HCT116 (cell line): ENCODE measurements around the gene HSCB. TPM values are rescaled to one million over a fixed set of nuclear protein-coding genes. Genes with fewer than 3 reads are reported as not detected.
"Not testable (repeated sequence)": the region's sequence is repeated elsewhere in the genome, so short reads cannot be mapped to it uniquely, and the experiment has no call there.

ENCODE experiments used
- ATAC-seq: fragments of 200-7000 bp; cut with Tn5 transposase; 2 replicates; pipeline ENCODE4 v1.9.1; 2020; ENCODE audit warnings: mild to moderate bottlenecking, moderate library complexity
- BruUV-seq: library from RNA; stranded (reverse); fragments of 400-500 nt; replicated peaks from 2 replicates; lab custom pipeline; 2021; lab: Mats Ljungman, UMichigan
- CTCF ChIA-PET: fragments of 300-600 bp; sonication (Branson Sonifier 250); formaldehyde crosslinking; loops from one replicate; lab custom pipeline; 2021; ENCODE audit warnings: antibody characterized with exemption; lab: Charles Lee
- POLR2A ChIA-PET: fragments of 300-600, 350-600 bp; sonication (Branson Sonifier 250); formaldehyde crosslinking; loops from one replicate; lab custom pipeline; 2021; ENCODE audit warnings: antibody characterized with exemption; lab: Charles Lee
- RAD21 ChIA-PET, 2 experiments: fragments of 300-600 bp; sonication (Branson Sonifier 250); formaldehyde crosslinking; loops; one replicate each; lab custom pipeline; 2023; ENCODE audit warnings: low total read pairs in 2 of 2; ENCODE audit not compliant: uncharacterized antibody in 2 of 2, unreplicated experiment in 2 of 2, low non-redundant PET in 1 of 2; lab: Charles Lee
- DNase-seq: peaks from one replicate; pipeline ENCODE4 v3.0.0-alpha.2; 2010; ENCODE audit warnings: low read depth, low spot score
- H2AFZ ChIP-seq: fragments of 200-600 bp; shearing (Covaris generic), sonication (generic); 2 replicates; pipeline ENCODE4 v1.6.1; 2017; ENCODE audit warnings: low read depth, mixed run types, mixed read lengths, antibody characterized with exemption, low read length; ENCODE audit not compliant: poor library complexity, severe bottlenecking
- H3K27ac ChIP-seq: 2 replicates; pipeline ENCODE4 v1.5.1; 2012; ENCODE audit warnings: low read depth, low read length
- H3K27me3 ChIP-seq: fragments of 200-600 bp; sonication (generic); 2 replicates; pipeline ENCODE4 v1.6.1; 2016; ENCODE audit warnings: mixed run types, low read length, mixed read lengths; ENCODE audit not compliant: insufficient read depth
- H3K36me3 ChIP-seq, 2 experiments: fragments of 200-500 bp in 1 of 2; fragments of 200-600 bp in 1 of 2; sonication (Bioruptor generic) in 1 of 2; sonication (generic) in 1 of 2; 2 replicates each; pipeline versions ENCODE4 v1.5.1 to v1.6.1; 2014 to 2016; ENCODE audit warnings: low read length in 2 of 2, inconsistent platforms in 1 of 2, mixed read lengths in 1 of 2, mixed run types in 1 of 2; ENCODE audit not compliant: insufficient read depth in 2 of 2, control insufficient read depth in 1 of 2
- H3K4me1 ChIP-seq, 2 experiments: fragments of 200-600 bp in 1 of 2; sonication (generic) in 1 of 2; 2 replicates each; pipeline versions ENCODE4 v1.5.1 to v1.6.1; 2012 to 2017; ENCODE audit warnings: low read length in 2 of 2, inconsistent platforms in 1 of 2, mild to moderate bottlenecking in 1 of 2, mixed read lengths in 1 of 2, mixed run types in 1 of 2, moderate library complexity in 1 of 2; ENCODE audit not compliant: insufficient read depth in 2 of 2, control insufficient read depth in 1 of 2
- H3K4me2 ChIP-seq: fragments of 200-600 bp; sonication (generic); 2 replicates; pipeline ENCODE4 v1.6.1; 2017; ENCODE audit warnings: mixed run types, low read length, mixed read lengths
- H3K4me3 ChIP-seq, 2 experiments: fragments of 200-600 bp in 1 of 2; sonication (generic) in 1 of 2; replicated peaks in 1 of 2; 2 replicates each; pipeline ENCODE4 v1.5.1; 2011 to 2016; ENCODE audit warnings: low read length in 2 of 2, control low read depth in 1 of 2, low read depth in 1 of 2, mild to moderate bottlenecking in 1 of 2, mixed read lengths in 1 of 2, mixed run types in 1 of 2
- H3K79me2 ChIP-seq: fragments of 200-600 bp; sonication (generic); 2 replicates; pipeline ENCODE4 v1.6.1; 2017; ENCODE audit warnings: mild to moderate bottlenecking, mixed run types, low read length, moderate library complexity, mixed read lengths; ENCODE audit not compliant: insufficient read depth
- H3K9ac ChIP-seq: fragments of 200-600 bp; sonication (generic); 2 replicates; pipeline ENCODE4 v1.6.1; 2016; ENCODE audit warnings: low read length, mixed read lengths
- H3K9me2 ChIP-seq: fragments of 200-600 bp; sonication (generic), shearing (Covaris generic); 2 replicates; pipeline ENCODE4 v1.6.1; 2017; ENCODE audit warnings: mixed run types, mild to moderate bottlenecking, moderate library complexity; ENCODE audit not compliant: insufficient read depth
- H3K9me3 ChIP-seq, 2 experiments: fragments of 200-500 bp in 1 of 2; fragments of 200-600 bp in 1 of 2; sonication (Bioruptor generic) in 1 of 2; sonication (generic) in 1 of 2; 2 replicates each; pipeline ENCODE4 v1.6.1; 2014 to 2017; ENCODE audit warnings: low read length in 2 of 2, mixed read lengths in 2 of 2, inconsistent platforms in 1 of 2, low read depth in 1 of 2, mild to moderate bottlenecking in 1 of 2, mixed run types in 1 of 2, moderate library complexity in 1 of 2; ENCODE audit not compliant: control insufficient read depth in 1 of 2, insufficient read depth in 1 of 2
- H4K20me1 ChIP-seq: fragments of 200-600 bp; sonication (generic), shearing (Covaris generic); 2 replicates; pipeline ENCODE4 v1.6.1; 2017; ENCODE audit warnings: mixed run types, mild to moderate bottlenecking, moderate library complexity; ENCODE audit not compliant: insufficient read depth
- ATF3 ChIP-seq: IDR thresholded peaks from 2 replicates; pipeline ENCODE4 v1.6.1; 2012
- CBX3 ChIP-seq: IDR thresholded peaks from 2 replicates; pipeline ENCODE4 v1.6.1; 2012; ENCODE audit warnings: low read depth
- EGR1 ChIP-seq: IDR thresholded peaks from 2 replicates; pipeline ENCODE4 v1.6.1; 2012; ENCODE audit warnings: low read depth
- ELF1 ChIP-seq: IDR thresholded peaks from 2 replicates; pipeline ENCODE4 v1.6.1; 2012; ENCODE audit warnings: low read depth, borderline replicate concordance
- EZH2 ChIP-seq: fragments of 200-600 bp; sonication (generic); IDR thresholded peaks from 2 replicates; pipeline ENCODE4 v1.6.1; 2017; ENCODE audit warnings: antibody characterized with exemption, mixed run types
- EZH2phosphoT487 ChIP-seq: fragments of 200-600 bp; IDR thresholded peaks from 2 replicates; pipeline ENCODE4 v1.6.1; 2018; ENCODE audit warnings: antibody characterized with exemption, borderline replicate concordance
- FOSL1 ChIP-seq: IDR thresholded peaks from 2 replicates; pipeline ENCODE4 v1.6.1; 2012; ENCODE audit warnings: low read depth
- JUND ChIP-seq: IDR thresholded peaks from 2 replicates; pipeline ENCODE4 v1.6.1; 2012
- POLR2A ChIP-seq: IDR thresholded peaks from 2 replicates; pipeline ENCODE4 v1.7.0; 2011; ENCODE audit warnings: borderline replicate concordance; ENCODE audit not compliant: insufficient read depth, insufficient read length; ENCODE audit errors: extremely low read depth
- POLR2AphosphoS5 ChIP-seq: IDR thresholded peaks from 2 replicates; pipeline ENCODE4 v1.6.1; 2011; ENCODE audit warnings: mild to moderate bottlenecking, low read depth, low read length, moderate library complexity
- RAD21 ChIP-seq: IDR thresholded peaks from 2 replicates; pipeline ENCODE4 v1.6.1; 2012; ENCODE audit warnings: low read depth, mild to moderate bottlenecking
- SP1 ChIP-seq: IDR thresholded peaks from 2 replicates; pipeline ENCODE4 v1.6.1; 2012; ENCODE audit warnings: low read depth
- SRF ChIP-seq: IDR thresholded peaks from 2 replicates; pipeline ENCODE4 v1.6.1; 2012; ENCODE audit warnings: low read depth
- YY1 ChIP-seq: IDR thresholded peaks from 2 replicates; pipeline ENCODE4 v1.6.1; 2011; ENCODE audit warnings: low read length, low read depth, moderate library complexity, mild to moderate bottlenecking; ENCODE audit not compliant: insufficient replicate concordance; ENCODE audit errors: extremely low read depth
- ZNF274 ChIP-seq: fragments of 200-500 bp; sonication (Bioruptor generic); IDR thresholded peaks from 2 replicates; pipeline ENCODE4 v1.6.1; 2014; ENCODE audit warnings: mild to moderate bottlenecking, low read depth, low read length, inconsistent platforms
- intact Hi-C: fragments of 100-400 bp; cut with micrococcal nuclease; formaldehyde crosslinking; loops from 2 replicates; pipeline ENCODE4 v1.10.0; 2022
- total RNA-seq: library from RNA; stranded (reverse); gene quantifications from one replicate; pipeline ENCODE4 v1.2.1, GENCODE V29; 2021; ENCODE audit not compliant: unreplicated experiment
- TF ChIP-seq, protein P1 (sequence below): IDR thresholded peaks from 2 replicates; pipeline ENCODE4 v1.6.1; 2012
- TF ChIP-seq, protein P2 (sequence below): IDR thresholded peaks from 2 replicates; pipeline ENCODE4 v1.6.1; 2011; ENCODE audit warnings: mild to moderate bottlenecking, low read length, moderate library complexity; ENCODE audit not compliant: insufficient replicate concordance; ENCODE audit errors: extremely low read depth

HSCB gene
- total RNA-seq, 1 experiment from 2014 or later, result 14.5 TPM

DNA sequence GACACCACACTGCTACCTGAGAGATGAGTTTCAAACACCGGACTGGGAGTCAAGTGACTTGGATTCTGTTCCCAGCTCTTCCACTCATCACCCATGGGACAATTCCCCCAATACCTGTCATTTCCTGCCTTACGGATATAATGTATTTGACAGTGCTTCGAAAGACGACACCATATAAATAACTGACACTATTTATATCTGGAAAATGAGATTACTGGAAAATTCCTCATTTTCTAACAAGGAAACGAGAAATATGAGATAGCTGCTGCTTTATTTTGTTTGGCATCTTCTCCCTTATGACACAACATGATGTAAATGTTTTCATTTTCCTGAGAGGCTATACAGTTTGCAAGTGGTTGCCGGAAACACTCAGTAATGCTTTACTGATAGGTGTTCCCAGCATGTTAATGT lies 8.6 kb downstream of the HSCB start:
- ATAC-seq (no peak), DNase-seq (no peak)
- Histone ChIP-seq H2AFZ (no peak overlapping the region), H3K27ac (no peak overlapping the region), H3K4me3 (no peak overlapping the region), H3K9me2 (no peaks in the 10 kb centered on the region), H3K9ac (no peak overlapping the region), H3K36me3 (peaks cover 5 to 12% of the 10 kb centered on the region in 2 experiments; a peak in 3 of 4 replicates), H4K20me1 (no peaks in the 10 kb centered on the region), H3K79me2 (no peaks in the 10 kb centered on the region), H3K27me3 (no peaks in the 10 kb centered on the region), H3K9me3 (no peaks in the 10 kb centered on the region), H3K4me1 (no peaks in the 10 kb centered on the region), H3K4me2 (no peak overlapping the region)
- ChIA-PET CTCF (no interaction called here), POLR2A (interaction anchor here (0.7 to 0.9 kb wide), 2 partner anchors 9 to 45 kb away, joined by 3 read pairs; partner anchors contain the start of gene CHEK2), RAD21 (no interaction called here)
- BruUV-seq, result no TSS peak
- intact Hi-C loops, result no loop called here
- no peak for TF ChIP-seq ELF1
- TF ChIP-seq EZH2, result no peak
- TF ChIP-seq, protein P1, sequence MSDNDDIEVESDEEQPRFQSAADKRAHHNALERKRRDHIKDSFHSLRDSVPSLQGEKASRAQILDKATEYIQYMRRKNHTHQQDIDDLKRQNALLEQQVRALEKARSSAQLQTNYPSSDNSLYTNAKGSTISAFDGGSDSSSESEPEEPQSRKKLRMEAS, result no peak
- no peak for TF ChIP-seq EGR1
- no peak for TF ChIP-seq FOSL1
- TF ChIP-seq ZNF274, result no peak
- TF ChIP-seq RAD21, result no peak
- TF ChIP-seq POLR2A, result no peak
- TF ChIP-seq SRF, result no peak
- no peak for TF ChIP-seq YY1
- TF ChIP-seq, protein P2, sequence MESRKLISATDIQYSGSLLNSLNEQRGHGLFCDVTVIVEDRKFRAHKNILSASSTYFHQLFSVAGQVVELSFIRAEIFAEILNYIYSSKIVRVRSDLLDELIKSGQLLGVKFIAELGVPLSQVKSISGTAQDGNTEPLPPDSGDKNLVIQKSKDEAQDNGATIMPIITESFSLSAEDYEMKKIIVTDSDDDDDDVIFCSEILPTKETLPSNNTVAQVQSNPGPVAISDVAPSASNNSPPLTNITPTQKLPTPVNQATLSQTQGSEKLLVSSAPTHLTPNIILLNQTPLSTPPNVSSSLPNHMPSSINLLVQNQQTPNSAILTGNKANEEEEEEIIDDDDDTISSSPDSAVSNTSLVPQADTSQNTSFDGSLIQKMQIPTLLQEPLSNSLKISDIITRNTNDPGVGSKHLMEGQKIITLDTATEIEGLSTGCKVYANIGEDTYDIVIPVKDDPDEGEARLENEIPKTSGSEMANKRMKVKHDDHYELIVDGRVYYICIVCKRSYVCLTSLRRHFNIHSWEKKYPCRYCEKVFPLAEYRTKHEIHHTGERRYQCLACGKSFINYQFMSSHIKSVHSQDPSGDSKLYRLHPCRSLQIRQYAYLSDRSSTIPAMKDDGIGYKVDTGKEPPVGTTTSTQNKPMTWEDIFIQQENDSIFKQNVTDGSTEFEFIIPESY, result no peak
- TF ChIP-seq SP1, result no peak
- TF ChIP-seq ATF3, result no peak
- no peak for TF ChIP-seq POLR2AphosphoS5
- no peak for TF ChIP-seq JUND
- TF ChIP-seq EZH2phosphoT487, result no peak
- no peak for TF ChIP-seq CBX3

GRCh38 chr22:28754512-28754911 lies 12.7 kb downstream of the HSCB start:
- DNase-seq, ATAC-seq, CTCF ChIA-PET, RAD21 ChIA-PET, H3K36me3 ChIP-seq, H4K20me1 ChIP-seq, H3K4me1 ChIP-seq, H3K4me2 ChIP-seq, H3K27me3 ChIP-seq, H3K9ac ChIP-seq, H2AFZ ChIP-seq, POLR2A ChIA-PET, H3K9me3 ChIP-seq, intact Hi-C loops, H3K9me2 ChIP-seq, BruUV-seq, H3K79me2 ChIP-seq, H3K4me3 ChIP-seq, H3K27ac ChIP-seq: not testable (repeated sequence)
